Neutrophil (primary cell): Measurements from ENCODE around the gene GTF2I.
"Not testable (repeated sequence)": the region's sequence is repeated elsewhere in the genome, so short reads cannot be mapped to it uniquely, and the experiment has no call there.

ENCODE experiments used
- H3K27ac ChIP-seq: fragments of 200-600 bp; sonication (generic); 2 replicates; pipeline ENCODE4 v1.5.1; 2016; ENCODE audit warnings: mild to moderate bottlenecking, moderate library complexity
- H3K27me3 ChIP-seq: fragments of 200-600 bp; sonication (generic); 2 replicates; pipeline ENCODE4 v1.6.0; 2016; ENCODE audit warnings: mild to moderate bottlenecking
- H3K36me3 ChIP-seq: fragments of 200-600 bp; sonication (generic); 2 replicates; pipeline ENCODE4 v1.5.1; 2017
- H3K4me1 ChIP-seq, 2 experiments: fragments of 200-600 bp in 1 of 2; sonication (generic) in 1 of 2; 1 replicate in 1 of 2; 2 replicates in 1 of 2; pipeline versions ENCODE4 v1.5.1 to v1.6.1; 2013 to 2016; ENCODE audit warnings: low read depth in 1 of 2, low read length in 1 of 2, mild to moderate bottlenecking in 1 of 2, moderate library complexity in 1 of 2; ENCODE audit not compliant: control insufficient read depth in 1 of 2, insufficient read depth in 1 of 2
- H3K4me3 ChIP-seq, 2 experiments: fragments of 200-600 bp in 1 of 2; sonication (generic) in 1 of 2; 1 replicate in 1 of 2; 2 replicates in 1 of 2; pipeline ENCODE4 v1.5.1; 2013 to 2016; ENCODE audit warnings: low read depth in 1 of 2, low read length in 1 of 2, mild to moderate bottlenecking in 1 of 2, moderate library complexity in 1 of 2
- H3K9me3 ChIP-seq: fragments of 200-600 bp; sonication (generic); 2 replicates; pipeline ENCODE4 v1.5.1; 2016
- TF ChIP-seq, protein P1 (sequence below): fragments of 200-600 bp; sonication (generic); IDR thresholded peaks from 2 replicates; pipeline ENCODE4 v1.5.1; 2016; ENCODE audit warnings: antibody characterized with exemption

GTF2I gene

GRCh38 chr7:74633451-74633921 lies 24.0 kb upstream of the GTF2I start:
- Histone ChIP-seq H3K4me3 (no peak overlapping the region), H3K27ac (no peak overlapping the region), H3K27me3 (no peaks in the 10 kb centered on the region), H3K4me1 (no peaks in the 10 kb centered on the region), H3K9me3 (no peaks in the 10 kb centered on the region), H3K36me3 (no peaks in the 10 kb centered on the region)
- TF ChIP-seq, protein P1, sequence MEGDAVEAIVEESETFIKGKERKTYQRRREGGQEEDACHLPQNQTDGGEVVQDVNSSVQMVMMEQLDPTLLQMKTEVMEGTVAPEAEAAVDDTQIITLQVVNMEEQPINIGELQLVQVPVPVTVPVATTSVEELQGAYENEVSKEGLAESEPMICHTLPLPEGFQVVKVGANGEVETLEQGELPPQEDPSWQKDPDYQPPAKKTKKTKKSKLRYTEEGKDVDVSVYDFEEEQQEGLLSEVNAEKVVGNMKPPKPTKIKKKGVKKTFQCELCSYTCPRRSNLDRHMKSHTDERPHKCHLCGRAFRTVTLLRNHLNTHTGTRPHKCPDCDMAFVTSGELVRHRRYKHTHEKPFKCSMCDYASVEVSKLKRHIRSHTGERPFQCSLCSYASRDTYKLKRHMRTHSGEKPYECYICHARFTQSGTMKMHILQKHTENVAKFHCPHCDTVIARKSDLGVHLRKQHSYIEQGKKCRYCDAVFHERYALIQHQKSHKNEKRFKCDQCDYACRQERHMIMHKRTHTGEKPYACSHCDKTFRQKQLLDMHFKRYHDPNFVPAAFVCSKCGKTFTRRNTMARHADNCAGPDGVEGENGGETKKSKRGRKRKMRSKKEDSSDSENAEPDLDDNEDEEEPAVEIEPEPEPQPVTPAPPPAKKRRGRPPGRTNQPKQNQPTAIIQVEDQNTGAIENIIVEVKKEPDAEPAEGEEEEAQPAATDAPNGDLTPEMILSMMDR = no peak

DNA sequence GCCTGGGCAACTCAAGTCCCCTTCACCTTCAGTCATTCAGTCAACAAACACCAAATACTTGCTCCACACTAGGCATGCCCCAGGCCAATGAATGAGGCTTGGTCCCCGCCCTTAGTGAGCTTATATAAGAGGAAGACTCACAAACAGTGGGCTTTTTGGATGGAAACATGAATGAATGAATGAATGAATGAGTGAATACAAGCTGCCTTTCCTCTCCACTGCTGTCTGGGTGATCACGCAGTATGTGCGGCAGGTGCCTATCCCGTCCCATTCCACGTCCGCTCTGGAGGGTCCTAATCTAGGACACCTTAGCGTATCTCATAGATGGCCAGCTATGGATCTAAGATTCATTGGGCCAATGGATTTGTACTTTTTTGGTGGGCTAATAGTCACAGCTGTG lies 19.8 kb upstream of the GTF2I start:
- Histone ChIP-seq H3K4me3 (no peak overlapping the region), H3K27me3 (no peaks in the 10 kb centered on the region), H3K4me1 (no peaks in the 10 kb centered on the region), H3K27ac (no peak overlapping the region), H3K9me3 (no peaks in the 10 kb centered on the region), H3K36me3 (no peaks in the 10 kb centered on the region)
- TF ChIP-seq, protein P1 = no peak

GRCh38 chr7:74650055-74650454 lies 7.5 kb upstream of the GTF2I start:
- not testable (repeated sequence) for H3K9me3 ChIP-seq, H3K4me1 ChIP-seq, H3K27me3 ChIP-seq, H3K36me3 ChIP-seq
- Histone ChIP-seq H3K4me3 (peak overlapping the region; percentile 39 to 45), H3K27ac (peak overlapping the region; percentile 62)

DNA sequence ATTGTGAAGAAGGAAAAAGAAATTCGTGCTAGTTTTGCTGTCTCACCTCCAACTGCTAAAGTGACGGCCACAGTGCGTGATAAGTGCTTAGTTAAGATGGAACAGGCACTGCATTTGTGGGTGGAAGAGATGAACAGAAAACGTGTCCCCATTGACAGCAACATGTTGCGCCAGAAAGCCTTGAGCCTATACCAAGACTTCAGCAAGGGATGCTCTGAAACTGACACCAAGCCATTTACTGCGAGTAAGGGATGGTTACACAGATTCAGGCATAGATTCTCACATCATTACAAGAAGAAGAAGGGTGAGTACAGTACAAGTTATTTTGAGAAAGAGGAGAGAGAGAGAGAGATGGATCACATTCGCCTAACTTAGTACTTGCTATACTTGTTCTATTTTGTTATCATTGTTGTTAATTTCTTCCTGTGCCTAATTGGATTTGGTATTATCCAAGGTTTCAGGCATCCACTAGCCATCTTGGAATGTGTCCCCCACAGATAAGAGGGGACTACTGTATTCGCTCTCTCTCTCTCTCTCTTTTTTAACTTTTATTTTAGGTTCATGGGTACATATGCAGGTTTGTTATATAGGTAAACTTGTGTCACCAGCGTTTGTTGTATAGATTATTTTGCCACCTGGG lies 6.9 kb upstream of the GTF2I start:
- peak overlapping the region in 1 of 2 experiments; percentile 39 for H3K4me3 ChIP-seq
- H3K4me1 ChIP-seq = peaks cover 4 to 11% of the 10 kb centered on the region in 2 experiments
- H3K27me3 ChIP-seq, H3K36me3 ChIP-seq, H3K27ac ChIP-seq, H3K9me3 ChIP-seq: not testable (repeated sequence)

GRCh38 chr7:74651133-74651504 lies 6.4 kb upstream of the GTF2I start:
- peaks cover 7 to 16% of the 10 kb centered on the region in 2 experiments for H3K4me1 ChIP-seq
- H3K9me3 ChIP-seq, H3K27ac ChIP-seq, H3K4me3 ChIP-seq, H3K27me3 ChIP-seq, H3K36me3 ChIP-seq: not testable (repeated sequence)

GRCh38 chr7:74653686-74654181 lies 3.8 kb upstream of the GTF2I start:
- H3K4me3 ChIP-seq = no peak overlapping the region
- H3K36me3 ChIP-seq = no peaks in the 10 kb centered on the region
- no peak overlapping the region for H3K27ac ChIP-seq
- peaks cover 14% of the 10 kb centered on the region for H3K27me3 ChIP-seq
- H3K9me3 ChIP-seq = no peaks in the 10 kb centered on the region
- TF ChIP-seq, protein P1 = no peak
- peaks cover 19 to 28% of the 10 kb centered on the region in 2 experiments for H3K4me1 ChIP-seq

DNA sequence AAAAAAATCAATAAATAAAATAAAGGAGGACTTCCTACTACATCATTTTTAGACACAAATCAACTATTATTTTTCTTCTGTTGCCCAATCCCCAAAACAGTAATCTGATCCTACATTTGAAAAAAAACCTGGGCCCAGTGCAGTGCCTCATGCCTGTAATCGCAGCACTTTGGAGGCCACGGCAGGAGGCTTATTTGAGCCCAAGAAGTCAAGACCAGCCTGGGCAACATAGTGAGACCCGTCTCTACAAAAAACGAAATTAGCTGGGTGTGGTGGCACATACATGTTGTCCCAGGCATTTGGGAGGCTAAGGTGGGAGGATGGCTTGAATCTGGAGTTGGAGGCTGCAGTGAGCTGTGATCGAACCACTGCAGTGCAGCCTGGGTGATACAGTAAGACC lies 2.7 kb upstream of the GTF2I start:
- no peaks in the 10 kb centered on the region for H3K36me3 ChIP-seq
- TF ChIP-seq, protein P1 = no peak
- peaks cover 14% of the 10 kb centered on the region for H3K27me3 ChIP-seq
- H3K27ac ChIP-seq = no peak overlapping the region
- H3K9me3 ChIP-seq = no peaks in the 10 kb centered on the region
- H3K4me3 ChIP-seq = no peak overlapping the region
- peaks cover 26 to 33% of the 10 kb centered on the region in 2 experiments for H3K4me1 ChIP-seq
